ENCODE data around the gene GALNT15.

DNA sequence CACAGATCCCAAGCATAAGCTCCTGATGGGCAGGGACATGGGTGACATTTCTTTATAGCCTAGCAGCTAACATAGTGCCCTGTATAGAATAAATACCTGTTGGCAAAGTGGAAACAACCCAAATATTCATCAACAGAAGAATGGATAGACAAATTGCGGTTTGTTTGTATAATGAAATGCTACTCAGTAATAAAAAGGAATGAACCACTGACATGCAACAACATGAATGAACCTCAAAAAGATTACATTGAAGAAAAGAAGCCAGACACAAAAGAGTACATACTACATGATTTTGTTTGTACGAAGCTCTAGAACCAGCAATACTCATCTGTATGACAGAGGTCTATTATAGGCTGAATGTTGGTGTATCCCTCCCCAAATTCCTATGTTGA is 33.6 kb upstream of the GALNT15 start:
- TF ChIP-seq, protein P1, sequence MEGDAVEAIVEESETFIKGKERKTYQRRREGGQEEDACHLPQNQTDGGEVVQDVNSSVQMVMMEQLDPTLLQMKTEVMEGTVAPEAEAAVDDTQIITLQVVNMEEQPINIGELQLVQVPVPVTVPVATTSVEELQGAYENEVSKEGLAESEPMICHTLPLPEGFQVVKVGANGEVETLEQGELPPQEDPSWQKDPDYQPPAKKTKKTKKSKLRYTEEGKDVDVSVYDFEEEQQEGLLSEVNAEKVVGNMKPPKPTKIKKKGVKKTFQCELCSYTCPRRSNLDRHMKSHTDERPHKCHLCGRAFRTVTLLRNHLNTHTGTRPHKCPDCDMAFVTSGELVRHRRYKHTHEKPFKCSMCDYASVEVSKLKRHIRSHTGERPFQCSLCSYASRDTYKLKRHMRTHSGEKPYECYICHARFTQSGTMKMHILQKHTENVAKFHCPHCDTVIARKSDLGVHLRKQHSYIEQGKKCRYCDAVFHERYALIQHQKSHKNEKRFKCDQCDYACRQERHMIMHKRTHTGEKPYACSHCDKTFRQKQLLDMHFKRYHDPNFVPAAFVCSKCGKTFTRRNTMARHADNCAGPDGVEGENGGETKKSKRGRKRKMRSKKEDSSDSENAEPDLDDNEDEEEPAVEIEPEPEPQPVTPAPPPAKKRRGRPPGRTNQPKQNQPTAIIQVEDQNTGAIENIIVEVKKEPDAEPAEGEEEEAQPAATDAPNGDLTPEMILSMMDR (IDR thresholded peaks at IDR 0.05): no peak
- TF ChIP-seq POLR2A (IDR thresholded peaks at IDR 0.05): no peak

Data from heart left ventricle (tissue), 13 donors.